A549 (cell line): ENCODE measurements around the gene LMO7. TPM values are rescaled to one million over a fixed set of nuclear protein-coding genes. Genes with fewer than 3 reads are reported as not detected.

Experiments used
- ATAC-seq, 2 experiments: fragments of 200-7000 bp in 1 of 2; fragments of >200 bp in 1 of 2; cut with Nextera tagmentation in 1 of 2; cut with Tn5 transposase in 1 of 2; 3 replicates each; pipeline versions ENCODE4 v1.8.0 to v1.9.1; 2018 to 2020; ENCODE audit warnings: mild to moderate bottlenecking in 1 of 2, moderate library complexity in 1 of 2
- CTCF ChIA-PET: fragments of 300-600 bp; sonication (Branson Sonifier 250); formaldehyde crosslinking; extraction: SDS; loops from one replicate; lab custom pipeline; 2021; ENCODE audit warnings: antibody characterized with exemption, inconsistent platforms; lab: Yijun Ruan, JAX
- POLR2A ChIA-PET: fragments of 350-600 bp; formaldehyde crosslinking; extraction: SDS; loops from one replicate; lab custom pipeline; 2021; ENCODE audit warnings: antibody characterized with exemption, inconsistent platforms; lab: Yijun Ruan, JAX
- DNase-seq, 2 experiments: peaks; one replicate each; pipeline versions ENCODE4 v3.0.0 to v3.0.0-alpha.2; 2011 to 2016; ENCODE audit warnings: low read depth in 1 of 2, low spot score in 1 of 2
- FAIRE-seq: peaks from 2 replicates; lab custom pipeline; 2011; peaks lifted over from hg19 to GRCh38; lab: Jason Lieb, UNC
- H3K27ac ChIP-seq, 2 experiments: fragments of >200 bp; sonication (Bioruptor Twin); formaldehyde crosslinking; 3 replicates each; pipeline ENCODE4 v1.5.1; 2016 to 2017
- H3K4me1 ChIP-seq: fragments of >200 bp; sonication (Bioruptor Twin); formaldehyde crosslinking; 3 replicates; pipeline ENCODE4 v1.6.1; 2016
- H3K4me2 ChIP-seq: fragments of >200 bp; sonication (Bioruptor Twin); formaldehyde crosslinking; 3 replicates; pipeline ENCODE4 v1.6.1; 2016
- H3K4me3 ChIP-seq: fragments of >200 bp; sonication (Bioruptor Twin); formaldehyde crosslinking; 3 replicates; pipeline ENCODE4 v1.5.1; 2016
- H3K9me3 ChIP-seq: fragments of >200 bp; sonication (Bioruptor Twin); formaldehyde crosslinking; 3 replicates; pipeline ENCODE4 v1.6.1; 2016
- BHLHE40 ChIP-seq: IDR thresholded peaks from 2 replicates; pipeline ENCODE4 v1.6.1; 2012; ENCODE audit warnings: low read depth, low read length, inconsistent platforms
- CBX8 ChIP-seq: fragments of 200-600 bp; sonication (generic); IDR thresholded peaks from 2 replicates; pipeline ENCODE4 v1.6.1; 2016
- EHF ChIP-seq: fragments of 250-450 bp; sonication (Bioruptor Pico); IDR thresholded peaks from 2 replicates; pipeline ENCODE4 v1.5.0; 2020; ENCODE audit warnings: mild to moderate bottlenecking
- EHMT2 ChIP-seq: fragments of 200-600 bp; sonication (generic); IDR thresholded peaks from 2 replicates; pipeline ENCODE4 v1.6.1; 2016; ENCODE audit warnings: antibody characterized with exemption, low read depth, mild to moderate bottlenecking, moderate library complexity
- ESRRA ChIP-seq: fragments of 150-350 bp; IDR thresholded peaks from 2 replicates; pipeline ENCODE4 v1.6.1; 2014; ENCODE audit warnings: mild to moderate bottlenecking, low read length, borderline replicate concordance
- FOSB ChIP-seq: fragments of 250-450 bp; sonication (Bioruptor Pico); IDR thresholded peaks from 2 replicates; pipeline ENCODE4 v1.5.0; 2020; ENCODE audit warnings: mild to moderate bottlenecking, moderate library complexity
- HDAC2 ChIP-seq: fragments of 200-600 bp; sonication (generic); IDR thresholded peaks from 2 replicates; pipeline ENCODE4 v1.6.1; 2016
- HOXA7 ChIP-seq: fragments of 250-450 bp; sonication (Bioruptor Pico); IDR thresholded peaks from 2 replicates; pipeline ENCODE4 v1.5.0; 2020; ENCODE audit warnings: mild to moderate bottlenecking, moderate library complexity
- KDM1A ChIP-seq: fragments of 200-600 bp; sonication (generic); IDR thresholded peaks from 2 replicates; pipeline ENCODE4 v1.6.1; 2016; ENCODE audit warnings: low read depth, mild to moderate bottlenecking
- MYC ChIP-seq: IDR thresholded peaks from 2 replicates; pipeline ENCODE4 v1.6.1; 2012; ENCODE audit warnings: mild to moderate bottlenecking, inconsistent platforms, low read length, improper control_type of control experiment, borderline replicate concordance
- NPAS2 ChIP-seq: fragments of 250-450 bp; sonication (Bioruptor Pico); IDR thresholded peaks from 2 replicates; pipeline ENCODE4 v1.8.0; 2022; ENCODE audit warnings: mild to moderate bottlenecking, moderate library complexity, borderline replicate concordance
- RCOR1 ChIP-seq: fragments of 150-350 bp; IDR thresholded peaks from 2 replicates; pipeline ENCODE4 v1.6.1; 2014; ENCODE audit warnings: antibody characterized with exemption, low read length, low read depth
- SMC3 ChIP-seq: fragments of >200 bp; sonication (Bioruptor Twin); formaldehyde crosslinking; IDR thresholded peaks from 3 replicates; pipeline ENCODE4 v1.6.1; 2018; ENCODE audit warnings: inconsistent platforms
- ZC3H11A ChIP-seq: fragments of 450-650 bp; IDR thresholded peaks from 2 replicates; pipeline ENCODE4 v1.6.1; 2014; ENCODE audit warnings: antibody characterized with exemption, mild to moderate bottlenecking
- ZFP36 ChIP-seq: fragments of 450-650 bp; IDR thresholded peaks from 2 replicates; pipeline ENCODE4 v1.6.1; 2014; ENCODE audit warnings: borderline replicate concordance; ENCODE audit not compliant: partially characterized antibody
- ZNF302 ChIP-seq: fragments of 250-450 bp; sonication (Bioruptor Pico); IDR thresholded peaks from 2 replicates; pipeline ENCODE4 v1.9.0; 2021; ENCODE audit warnings: inconsistent platforms, mild to moderate bottlenecking, moderate library complexity
- ZSCAN20 ChIP-seq: fragments of 250-450 bp; sonication (Bioruptor Pico); IDR thresholded peaks from 2 replicates; pipeline ENCODE4 v1.8.0; 2022; ENCODE audit warnings: mild to moderate bottlenecking, moderate library complexity
- WGBS: methylation state at CpG from one replicate; pipeline ENCODE4 v1.1.6; 2017; ENCODE audit errors: missing lambda C conversion rate; 5-methylcytosine and 5-hydroxymethylcytosine counted together
- polyA plus RNA-seq, 4 experiments: library from polyadenylated mRNA; depleted of rRNA in 3 of 4; stranded (reverse); fragments of >200 nt; fragmentation: RNase III in 1 of 4; extraction: RNeasy Plus Mini Kit Qiagen cat#74134 plus additional on column Dnase treatment in 1 of 4; gene quantifications; 2 replicates in 3 of 4; 3 replicates in 1 of 4; pipeline ENCODE4 v1.2.3, GENCODE V29; 2011 to 2017
- TF ChIP-seq, protein P1 (sequence below): fragments of 150-350 bp; IDR thresholded peaks from 2 replicates; pipeline ENCODE4 v1.6.1; 2014; ENCODE audit warnings: low read depth, mild to moderate bottlenecking, low read length
- TF ChIP-seq, protein P2 (sequence below): fragments of 450-650 bp; IDR thresholded peaks from 2 replicates; pipeline ENCODE4 v1.6.1; 2014; ENCODE audit warnings: antibody characterized with exemption
- TF ChIP-seq, protein P3 (sequence below): IDR thresholded peaks from 2 replicates; pipeline ENCODE4 v1.6.1; 2012; ENCODE audit warnings: low read depth, borderline replicate concordance
- TF ChIP-seq, protein P4 (sequence below): IDR thresholded peaks from 2 replicates; pipeline ENCODE4 v1.6.1; 2012
- TF ChIP-seq, protein P5 (sequence below): fragments of 200-600 bp; sonication (generic); IDR thresholded peaks from 2 replicates; pipeline ENCODE4 v1.6.1; 2016; ENCODE audit warnings: antibody characterized with exemption, mild to moderate bottlenecking, moderate library complexity
- TF ChIP-seq, protein P6 (sequence below): fragments of >200 bp; sonication (Bioruptor Twin); formaldehyde crosslinking; IDR thresholded peaks from 3 replicates; pipeline ENCODE4 v1.6.1; 2016

LMO7 gene
- polyA plus RNA-seq, 2 of the 4 experiments (the other 2 are of a cell fraction): 23.4 to 33.2 TPM

DNA sequence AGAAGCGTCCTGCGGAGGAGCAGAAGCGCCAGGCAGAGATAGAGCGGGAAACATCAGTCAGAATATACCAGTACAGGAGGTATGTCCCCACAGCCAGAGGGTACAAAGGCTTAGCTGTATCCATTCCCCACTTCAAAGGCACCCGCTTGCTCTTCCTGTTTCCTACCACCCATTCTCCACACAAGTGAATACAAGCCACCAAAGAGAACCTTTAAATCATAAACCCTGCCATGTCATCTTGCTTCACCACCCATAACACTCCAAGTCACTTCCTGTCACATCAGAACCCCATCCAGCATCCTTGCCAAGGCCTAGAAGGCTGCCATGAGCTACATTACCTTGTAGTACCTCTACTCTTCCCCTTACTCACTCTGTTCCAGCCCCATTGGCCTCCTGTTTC lies 205.8 kb downstream of the LMO7 start:
- Histone ChIP-seq H3K4me2 (no peak overlapping the region), H3K27ac (no peak overlapping the region), H3K4me1 (no peaks in the 10 kb centered on the region), H3K9me3 (no peaks in the 10 kb centered on the region), H3K4me3 (no peak overlapping the region)
- ChIA-PET CTCF (interaction anchor here (1.1 kb wide), 1 partner anchor 11 kb away, joined by 5 read pairs; no protein-coding TSS in a partner anchor), POLR2A (no interaction called here)
- no peak for DNase-seq
- ATAC-seq: no peak
- no peak for FAIRE-seq
- 97% methylated on average over 5 of the region's 5 CpGs for WGBS
- TF ChIP-seq, protein P1, sequence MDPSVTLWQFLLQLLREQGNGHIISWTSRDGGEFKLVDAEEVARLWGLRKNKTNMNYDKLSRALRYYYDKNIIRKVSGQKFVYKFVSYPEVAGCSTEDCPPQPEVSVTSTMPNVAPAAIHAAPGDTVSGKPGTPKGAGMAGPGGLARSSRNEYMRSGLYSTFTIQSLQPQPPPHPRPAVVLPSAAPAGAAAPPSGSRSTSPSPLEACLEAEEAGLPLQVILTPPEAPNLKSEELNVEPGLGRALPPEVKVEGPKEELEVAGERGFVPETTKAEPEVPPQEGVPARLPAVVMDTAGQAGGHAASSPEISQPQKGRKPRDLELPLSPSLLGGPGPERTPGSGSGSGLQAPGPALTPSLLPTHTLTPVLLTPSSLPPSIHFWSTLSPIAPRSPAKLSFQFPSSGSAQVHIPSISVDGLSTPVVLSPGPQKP: no peak
- TF ChIP-seq FOSB (CRISPR knock-in tag): no peak
- TF ChIP-seq EHMT2: no peak
- TF ChIP-seq EHF (CRISPR knock-in tag): no peak
- TF ChIP-seq, protein P2, sequence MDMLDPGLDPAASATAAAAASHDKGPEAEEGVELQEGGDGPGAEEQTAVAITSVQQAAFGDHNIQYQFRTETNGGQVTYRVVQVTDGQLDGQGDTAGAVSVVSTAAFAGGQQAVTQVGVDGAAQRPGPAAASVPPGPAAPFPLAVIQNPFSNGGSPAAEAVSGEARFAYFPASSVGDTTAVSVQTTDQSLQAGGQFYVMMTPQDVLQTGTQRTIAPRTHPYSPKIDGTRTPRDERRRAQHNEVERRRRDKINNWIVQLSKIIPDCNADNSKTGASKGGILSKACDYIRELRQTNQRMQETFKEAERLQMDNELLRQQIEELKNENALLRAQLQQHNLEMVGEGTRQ: no peak
- no peak for TF ChIP-seq ESRRA
- no peak for TF ChIP-seq RCOR1
- TF ChIP-seq, protein P3, sequence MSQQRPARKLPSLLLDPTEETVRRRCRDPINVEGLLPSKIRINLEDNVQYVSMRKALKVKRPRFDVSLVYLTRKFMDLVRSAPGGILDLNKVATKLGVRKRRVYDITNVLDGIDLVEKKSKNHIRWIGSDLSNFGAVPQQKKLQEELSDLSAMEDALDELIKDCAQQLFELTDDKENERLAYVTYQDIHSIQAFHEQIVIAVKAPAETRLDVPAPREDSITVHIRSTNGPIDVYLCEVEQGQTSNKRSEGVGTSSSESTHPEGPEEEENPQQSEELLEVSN: no peak
- no peak for TF ChIP-seq ZFP36
- TF ChIP-seq, protein P4, sequence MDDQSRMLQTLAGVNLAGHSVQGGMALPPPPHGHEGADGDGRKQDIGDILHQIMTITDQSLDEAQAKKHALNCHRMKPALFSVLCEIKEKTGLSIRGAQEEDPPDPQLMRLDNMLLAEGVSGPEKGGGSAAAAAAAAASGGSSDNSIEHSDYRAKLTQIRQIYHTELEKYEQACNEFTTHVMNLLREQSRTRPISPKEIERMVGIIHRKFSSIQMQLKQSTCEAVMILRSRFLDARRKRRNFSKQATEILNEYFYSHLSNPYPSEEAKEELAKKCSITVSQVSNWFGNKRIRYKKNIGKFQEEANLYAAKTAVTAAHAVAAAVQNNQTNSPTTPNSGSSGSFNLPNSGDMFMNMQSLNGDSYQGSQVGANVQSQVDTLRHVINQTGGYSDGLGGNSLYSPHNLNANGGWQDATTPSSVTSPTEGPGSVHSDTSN: no peak
- TF ChIP-seq HDAC2: no peak
- TF ChIP-seq ZC3H11A: no peak
- TF ChIP-seq KDM1A: no peak

DNA sequence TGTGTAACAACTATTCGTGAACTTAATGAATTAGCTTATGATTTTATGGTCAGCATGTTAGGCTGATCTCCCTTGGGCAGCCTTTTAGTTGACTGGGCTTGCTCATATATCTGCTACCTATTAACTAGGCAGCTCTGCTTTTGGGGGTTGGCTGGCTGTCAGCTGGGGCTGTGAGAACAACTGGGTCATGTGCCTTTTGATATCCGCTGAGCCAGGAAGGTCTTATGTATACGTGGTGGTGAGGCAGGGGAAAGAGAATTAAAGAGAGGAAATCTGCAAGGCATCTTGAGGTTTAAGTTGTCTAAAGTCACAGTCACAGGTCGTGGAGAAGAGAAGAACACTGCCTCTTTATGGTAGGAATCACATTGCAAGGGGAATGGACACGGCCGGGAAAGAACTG lies 206.9 kb downstream of the LMO7 start:
- no peak for ATAC-seq
- Histone ChIP-seq H3K4me1 (no peaks in the 10 kb centered on the region), H3K27ac (no peak overlapping the region), H3K4me2 (no peak overlapping the region), H3K4me3 (no peak overlapping the region), H3K9me3 (no peaks in the 10 kb centered on the region)
- ChIA-PET CTCF (no interaction called here), POLR2A (no interaction called here)
- no peak for FAIRE-seq
- DNase-seq: no peak
- 85% methylated on average over 6 of the region's 6 CpGs for WGBS
- TF ChIP-seq KDM1A (no peak), NPAS2 (CRISPR knock-in tag) (no peak), SMC3 (no peak), HOXA7 (CRISPR knock-in tag) (no peak), ZNF302 (CRISPR knock-in tag) (no peak), ZSCAN20 (CRISPR knock-in tag) (no peak), RCOR1 (no peak), BHLHE40 (no peak), MYC (no peak), CBX8 (no peak)
- TF ChIP-seq, protein P2: no peak
- TF ChIP-seq, protein P5, sequence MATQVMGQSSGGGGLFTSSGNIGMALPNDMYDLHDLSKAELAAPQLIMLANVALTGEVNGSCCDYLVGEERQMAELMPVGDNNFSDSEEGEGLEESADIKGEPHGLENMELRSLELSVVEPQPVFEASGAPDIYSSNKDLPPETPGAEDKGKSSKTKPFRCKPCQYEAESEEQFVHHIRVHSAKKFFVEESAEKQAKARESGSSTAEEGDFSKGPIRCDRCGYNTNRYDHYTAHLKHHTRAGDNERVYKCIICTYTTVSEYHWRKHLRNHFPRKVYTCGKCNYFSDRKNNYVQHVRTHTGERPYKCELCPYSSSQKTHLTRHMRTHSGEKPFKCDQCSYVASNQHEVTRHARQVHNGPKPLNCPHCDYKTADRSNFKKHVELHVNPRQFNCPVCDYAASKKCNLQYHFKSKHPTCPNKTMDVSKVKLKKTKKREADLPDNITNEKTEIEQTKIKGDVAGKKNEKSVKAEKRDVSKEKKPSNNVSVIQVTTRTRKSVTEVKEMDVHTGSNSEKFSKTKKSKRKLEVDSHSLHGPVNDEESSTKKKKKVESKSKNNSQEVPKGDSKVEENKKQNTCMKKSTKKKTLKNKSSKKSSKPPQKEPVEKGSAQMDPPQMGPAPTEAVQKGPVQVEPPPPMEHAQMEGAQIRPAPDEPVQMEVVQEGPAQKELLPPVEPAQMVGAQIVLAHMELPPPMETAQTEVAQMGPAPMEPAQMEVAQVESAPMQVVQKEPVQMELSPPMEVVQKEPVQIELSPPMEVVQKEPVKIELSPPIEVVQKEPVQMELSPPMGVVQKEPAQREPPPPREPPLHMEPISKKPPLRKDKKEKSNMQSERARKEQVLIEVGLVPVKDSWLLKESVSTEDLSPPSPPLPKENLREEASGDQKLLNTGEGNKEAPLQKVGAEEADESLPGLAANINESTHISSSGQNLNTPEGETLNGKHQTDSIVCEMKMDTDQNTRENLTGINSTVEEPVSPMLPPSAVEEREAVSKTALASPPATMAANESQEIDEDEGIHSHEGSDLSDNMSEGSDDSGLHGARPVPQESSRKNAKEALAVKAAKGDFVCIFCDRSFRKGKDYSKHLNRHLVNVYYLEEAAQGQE: no peak
- TF ChIP-seq, protein P6, sequence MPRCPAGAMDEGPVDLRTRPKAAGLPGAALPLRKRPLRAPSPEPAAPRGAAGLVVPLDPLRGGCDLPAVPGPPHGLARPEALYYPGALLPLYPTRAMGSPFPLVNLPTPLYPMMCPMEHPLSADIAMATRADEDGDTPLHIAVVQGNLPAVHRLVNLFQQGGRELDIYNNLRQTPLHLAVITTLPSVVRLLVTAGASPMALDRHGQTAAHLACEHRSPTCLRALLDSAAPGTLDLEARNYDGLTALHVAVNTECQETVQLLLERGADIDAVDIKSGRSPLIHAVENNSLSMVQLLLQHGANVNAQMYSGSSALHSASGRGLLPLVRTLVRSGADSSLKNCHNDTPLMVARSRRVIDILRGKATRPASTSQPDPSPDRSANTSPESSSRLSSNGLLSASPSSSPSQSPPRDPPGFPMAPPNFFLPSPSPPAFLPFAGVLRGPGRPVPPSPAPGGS: no peak
